D341Med (cell line): ENCODE results near the gene CD37.
"Not testable (repeated sequence)": the region's sequence is repeated elsewhere in the genome, so short reads cannot be mapped to it uniquely, and the experiment has no call there.

Source experiments
- DNase-seq: peaks from one replicate; pipeline ENCODE4 v3.0.0; 2012; ENCODE audit warnings: low spot score

Gene CD37

DNA sequence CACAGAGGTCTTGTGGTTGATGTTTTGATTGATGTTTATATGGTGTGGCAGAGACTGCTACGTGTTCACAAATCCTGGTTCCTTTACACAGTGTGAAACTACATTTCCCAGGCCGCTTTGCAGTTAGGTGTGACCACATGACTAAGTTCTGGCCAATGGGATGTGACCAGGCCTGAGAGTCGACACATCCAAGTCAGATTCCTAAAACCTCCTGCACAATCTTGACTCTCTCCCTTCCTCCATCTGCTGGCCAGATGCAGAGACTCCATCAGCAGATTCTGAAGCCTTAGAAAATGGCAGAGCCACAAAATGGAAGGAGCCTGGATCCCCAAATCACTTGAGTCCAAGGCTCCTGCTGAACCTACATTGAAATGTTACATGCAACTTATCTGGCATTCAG, 12.6 kb downstream of the CD37 start:
- DNase-seq, result peak; percentile 80

DNA sequence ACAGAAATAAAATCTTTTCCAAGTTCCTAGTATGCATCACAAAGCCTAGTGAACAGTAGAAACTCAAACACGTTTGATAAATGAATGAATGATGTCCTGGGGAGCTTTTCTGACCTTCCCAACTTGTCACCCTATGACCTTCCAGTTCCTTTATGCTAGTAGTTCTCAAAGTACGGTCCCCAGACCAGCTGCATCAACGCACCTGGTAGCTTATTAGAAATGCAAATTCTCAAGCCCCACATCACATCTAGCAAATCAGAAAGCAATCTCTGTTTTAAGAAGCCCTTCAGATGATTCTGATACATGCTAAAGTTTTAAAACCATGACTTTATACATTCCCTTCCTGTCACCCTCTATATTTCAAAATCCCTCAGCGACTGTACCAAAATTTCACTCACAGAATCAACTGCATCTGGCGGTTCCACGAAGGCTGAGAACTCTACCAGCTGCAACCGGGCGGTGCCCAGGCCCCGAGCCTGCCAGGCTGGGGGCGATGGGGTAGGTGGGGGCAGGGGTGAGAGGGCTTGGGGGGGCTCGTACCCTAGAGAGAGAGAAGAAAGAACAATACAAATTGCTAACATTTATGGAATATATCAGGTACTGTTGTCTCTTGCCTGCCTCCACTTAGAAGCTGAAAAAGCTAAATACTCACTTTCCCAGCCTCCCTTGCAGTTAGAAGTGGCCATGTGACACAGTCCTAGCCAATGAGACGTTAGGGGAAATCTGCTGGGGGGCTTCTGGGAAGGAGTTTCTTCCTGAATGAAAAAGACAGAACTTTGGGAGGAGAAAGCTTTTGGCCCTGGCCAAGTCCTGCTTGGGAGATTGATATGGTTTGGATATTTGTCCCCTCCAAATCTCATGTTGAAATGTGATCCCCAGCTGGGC, 13.3 kb downstream of the CD37 start:
- no peak for DNase-seq

DNA sequence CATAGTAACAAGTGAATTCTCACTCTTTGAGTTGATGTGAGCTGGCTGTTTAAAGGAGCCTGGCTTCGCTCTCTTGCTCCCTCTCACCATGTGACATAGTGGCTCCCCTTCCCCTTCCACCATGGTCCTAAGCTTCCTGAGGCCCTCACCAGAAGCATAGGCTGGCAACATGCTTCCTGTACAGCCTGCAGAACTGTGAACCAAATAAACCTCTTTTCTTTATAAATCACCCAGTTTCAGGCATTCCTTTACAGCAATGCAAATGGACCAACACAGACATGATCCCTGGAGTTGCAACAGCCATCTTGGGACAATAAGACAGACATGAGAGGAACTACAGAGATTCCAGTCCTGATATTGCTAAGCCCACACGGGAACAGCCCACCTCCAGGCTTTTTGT, 14.4 kb downstream of the CD37 start:
- no peak for DNase-seq

GRCh38 chr19:49355909-49356353, 20.7 kb downstream of the CD37 start:
- DNase-seq, result no peak

- no peak for DNase-seq
Measured at GRCh38 chr19:49356382-49356781, 21.2 kb downstream of the CD37 start.

GRCh38 chr19:49357186-49357585, 22.0 kb downstream of the CD37 start:
- no peak for DNase-seq

DNA sequence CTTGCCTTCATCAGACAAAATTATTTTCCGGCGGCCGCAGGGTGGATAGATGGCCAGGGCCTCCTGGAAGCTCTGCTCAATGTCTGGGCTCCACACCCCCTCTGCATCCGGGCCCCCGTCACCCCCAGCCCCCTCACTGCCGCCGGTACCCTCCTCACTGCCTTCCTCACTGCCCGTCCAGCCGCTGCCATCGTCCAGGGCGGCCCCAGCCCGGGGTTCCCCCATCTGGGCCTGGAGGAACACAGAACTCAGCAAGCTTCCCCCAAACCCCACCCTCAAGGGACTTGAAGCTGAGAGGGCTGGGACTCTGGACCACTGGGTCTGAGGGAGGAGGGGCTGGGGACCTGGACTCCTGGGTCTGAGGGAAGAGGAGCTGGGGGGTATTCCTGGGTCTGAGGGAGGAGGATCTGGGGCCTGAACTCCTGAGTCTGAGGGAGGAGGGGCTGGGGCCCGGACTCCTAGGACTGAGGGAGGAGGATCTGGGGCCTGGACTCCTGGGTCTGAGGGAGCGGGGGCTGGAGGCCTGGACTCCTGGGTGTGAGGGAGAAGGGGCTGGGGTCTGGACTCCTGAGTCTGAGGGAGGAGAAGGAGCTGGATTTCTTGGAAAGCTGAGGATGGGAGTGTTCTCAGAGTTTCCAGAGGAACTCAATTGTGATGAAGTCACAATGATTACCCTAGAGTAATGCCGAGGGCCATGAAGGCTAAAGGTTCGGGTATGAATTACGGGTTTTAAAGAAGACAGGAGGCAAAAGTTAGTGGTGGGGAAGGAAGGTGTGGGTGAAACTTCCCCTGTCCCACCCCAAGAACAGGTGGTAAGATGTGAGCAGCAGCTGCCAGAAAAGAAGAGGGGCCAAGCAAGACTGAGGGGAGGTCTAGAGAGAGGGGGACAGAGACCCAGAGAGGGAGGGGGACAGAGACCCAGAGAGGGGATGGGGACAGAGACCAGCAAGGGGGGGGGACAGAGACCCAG, 24.9 kb downstream of the CD37 start:
- no peak for DNase-seq

- peak; percentile 61 for DNase-seq
Measured at GRCh38 chr19:49361438-49362047, 26.3 kb downstream of the CD37 start.

GRCh38 chr19:49362048-49362928, 27.1 kb downstream of the CD37 start, which contains the start of gene TEAD2:
TEAD2 (minus strand) TSS chr19:49362416; CDS start chr19:49360075, 2,341 bp downstream.
- peak; percentile 73 for DNase-seq

- DNase-seq, result peak; percentile 65
Measured at GRCh38 chr19:49362929-49363267, 27.7 kb downstream of the CD37 start.

DNA sequence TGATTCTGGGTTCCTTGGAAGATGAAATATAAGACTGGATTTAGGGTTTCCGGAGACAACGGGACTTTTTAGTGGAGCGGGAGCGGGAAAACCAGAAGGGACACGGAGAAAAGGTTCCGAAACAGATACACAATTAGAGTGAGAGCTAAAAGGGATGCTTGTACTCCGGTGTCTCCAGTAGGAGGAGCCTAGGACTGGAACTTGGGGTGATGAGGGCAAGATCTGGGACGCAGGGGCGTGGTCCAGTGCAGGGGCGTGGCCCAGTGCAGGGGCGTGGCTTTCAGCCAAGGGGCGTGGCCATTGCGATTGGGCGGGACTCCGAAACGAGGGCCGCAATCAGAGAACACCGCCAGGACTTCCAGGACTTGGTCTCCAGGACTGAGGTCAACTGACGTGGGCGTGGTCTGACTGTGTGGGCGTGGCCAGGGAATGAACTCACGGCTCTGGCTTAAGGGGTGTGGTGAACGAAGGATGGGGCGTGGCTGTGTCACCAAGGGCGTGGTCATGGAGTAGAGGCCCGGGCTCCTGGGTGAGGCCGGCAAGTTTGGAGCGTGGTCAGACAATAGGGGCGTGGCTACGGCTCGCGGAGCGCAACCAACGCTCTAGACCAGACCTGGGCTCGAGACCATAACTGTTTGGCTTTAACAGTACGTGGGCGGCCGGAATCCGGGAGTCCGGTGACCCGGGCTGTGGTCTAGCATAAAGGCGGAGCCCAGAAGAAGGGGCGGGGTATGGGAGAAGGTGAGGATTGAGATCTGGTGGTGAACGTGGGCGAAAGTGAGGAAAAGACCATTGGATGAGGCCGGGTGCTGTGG, 28.3 kb downstream of the CD37 start, which contains the start of gene DKKL1:
Gene DKKL1, plus strand, starts transcription at position 610 of the 815 bp plus-strand sequence. Its CDS starts 122 bp downstream, at position 732.
- DNase-seq, result peak; percentile 91

GRCh38 chr19:49364083-49364737, 29.0 kb downstream of the CD37 start:
- no peak for DNase-seq

- DNase-seq, result no peak
Measured at GRCh38 chr19:49366110-49366509, 30.9 kb downstream of the CD37 start.

DNA sequence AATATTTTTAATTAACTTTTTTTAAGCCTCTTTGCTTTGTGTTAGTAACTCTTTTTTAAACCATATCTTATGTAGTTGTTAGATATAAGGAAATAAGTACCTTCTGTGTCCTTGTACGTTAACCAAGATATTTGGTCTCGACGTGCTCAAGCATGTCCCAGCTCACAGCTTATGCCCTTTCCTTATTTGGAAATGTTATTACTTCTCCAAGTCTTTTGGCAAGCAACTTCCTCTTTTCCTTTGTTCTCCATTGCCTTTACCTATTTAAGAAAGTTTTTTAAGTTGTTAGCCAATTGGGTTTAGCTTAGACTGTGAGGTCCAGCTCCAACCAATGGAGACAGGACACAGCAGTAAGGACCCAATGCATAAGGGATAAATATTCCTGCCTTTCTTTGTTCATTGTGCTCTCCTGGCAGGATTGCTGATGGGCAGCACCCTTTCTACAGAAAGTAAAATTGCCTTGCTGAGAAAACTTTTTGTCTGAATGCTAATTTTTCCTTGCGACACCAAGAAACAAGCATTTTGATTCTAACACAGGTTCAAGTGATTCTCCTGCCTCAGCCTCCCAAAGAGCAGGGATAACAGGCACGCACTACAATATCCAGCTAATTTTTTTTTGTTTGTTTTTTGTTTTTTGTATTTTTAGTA, 33.6 kb downstream of the CD37 start:
- DNase-seq, result no peak

- DNase-seq, result no peak
Measured at GRCh38 chr19:49371184-49371583, 36.0 kb downstream of the CD37 start.

GRCh38 chr19:49373174-49373573, 38.0 kb downstream of the CD37 start:
- not testable (repeated sequence) for DNase-seq

DNA sequence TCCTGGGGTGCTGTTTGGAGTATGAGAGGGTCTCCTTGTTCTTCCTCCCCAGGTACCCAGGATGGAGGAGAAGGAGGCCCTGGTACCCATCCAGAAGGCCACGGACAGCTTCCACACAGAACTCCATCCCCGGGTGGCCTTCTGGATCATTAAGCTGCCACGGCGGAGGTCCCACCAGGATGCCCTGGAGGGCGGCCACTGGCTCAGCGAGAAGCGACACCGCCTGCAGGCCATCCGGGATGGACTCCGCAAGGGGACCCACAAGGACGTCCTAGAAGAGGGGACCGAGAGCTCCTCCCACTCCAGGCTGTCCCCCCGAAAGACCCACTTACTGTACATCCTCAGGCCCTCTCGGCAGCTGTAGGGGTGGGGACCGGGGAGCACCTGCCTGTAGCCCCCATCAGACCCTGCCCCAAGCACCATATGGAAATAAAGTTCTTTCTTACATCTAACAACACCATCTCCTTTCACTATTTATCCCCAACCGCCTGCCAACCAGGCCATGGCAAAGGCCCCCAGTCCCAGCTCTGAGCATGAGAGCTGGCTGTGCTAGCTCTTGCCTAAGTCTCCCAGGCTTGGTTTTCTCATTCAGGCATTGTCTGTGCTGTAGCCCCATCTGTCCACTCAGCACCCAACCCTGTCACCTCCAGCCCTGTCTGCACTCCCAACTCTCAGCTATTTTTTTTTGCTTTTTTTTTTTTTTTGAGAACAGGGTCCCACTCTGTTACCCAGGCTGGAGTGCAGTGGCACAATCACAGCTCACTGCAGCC, 39.6 kb downstream of the CD37 start:
- no peak for DNase-seq

DNA sequence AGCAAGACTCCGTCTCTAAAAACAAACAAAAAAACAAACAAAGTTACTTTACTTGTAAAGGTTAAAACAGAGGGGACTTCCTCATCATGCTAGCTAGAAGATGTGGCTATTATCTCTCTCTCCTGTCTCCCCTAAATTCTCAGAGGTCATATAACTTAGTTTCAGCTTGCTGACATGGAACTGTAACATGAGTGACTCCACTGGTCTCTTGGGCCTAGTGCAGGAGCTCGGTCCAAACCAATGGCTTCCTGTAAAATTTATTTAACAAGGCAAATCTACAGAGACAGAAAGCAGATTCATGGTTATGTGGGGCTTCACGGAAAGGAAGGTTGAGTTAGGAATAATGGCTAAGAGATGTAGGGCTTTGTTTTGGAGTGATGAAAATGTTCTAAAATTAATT, 43.3 kb downstream of the CD37 start:
- no peak for DNase-seq
